Right lung (tissue), 5 donors: Measurements from ENCODE around the gene MBL2. TPM values are rescaled to one million over a fixed set of nuclear protein-coding genes. Genes with fewer than 3 reads are reported as not detected.
A peak's percentile ranks its signal among the peaks of the same experiment; 100 is the strongest.

Source experiments
- DNase-seq, 2 donors: peaks; one replicate each; pipeline ENCODE4 v3.0.0-alpha.2; 2013
- polyA plus RNA-seq, 5 donors: library from polyadenylated mRNA; unstranded; fragments of 120-200 nt; gene quantifications; one replicate each; pipeline versions ENCODE4 v1.2.1 to v1.2.3, GENCODE V29; 2013; ENCODE audit warnings: inconsistent platforms in 1 of 5, low replicate concordance in 1 of 5; ENCODE audit not compliant: insufficient read length in 5 of 5, insufficient read depth in 1 of 5

MBL2 gene
- polyA plus RNA-seq, 5 donors = 0.07 TPM; not detected in 4

DNA sequence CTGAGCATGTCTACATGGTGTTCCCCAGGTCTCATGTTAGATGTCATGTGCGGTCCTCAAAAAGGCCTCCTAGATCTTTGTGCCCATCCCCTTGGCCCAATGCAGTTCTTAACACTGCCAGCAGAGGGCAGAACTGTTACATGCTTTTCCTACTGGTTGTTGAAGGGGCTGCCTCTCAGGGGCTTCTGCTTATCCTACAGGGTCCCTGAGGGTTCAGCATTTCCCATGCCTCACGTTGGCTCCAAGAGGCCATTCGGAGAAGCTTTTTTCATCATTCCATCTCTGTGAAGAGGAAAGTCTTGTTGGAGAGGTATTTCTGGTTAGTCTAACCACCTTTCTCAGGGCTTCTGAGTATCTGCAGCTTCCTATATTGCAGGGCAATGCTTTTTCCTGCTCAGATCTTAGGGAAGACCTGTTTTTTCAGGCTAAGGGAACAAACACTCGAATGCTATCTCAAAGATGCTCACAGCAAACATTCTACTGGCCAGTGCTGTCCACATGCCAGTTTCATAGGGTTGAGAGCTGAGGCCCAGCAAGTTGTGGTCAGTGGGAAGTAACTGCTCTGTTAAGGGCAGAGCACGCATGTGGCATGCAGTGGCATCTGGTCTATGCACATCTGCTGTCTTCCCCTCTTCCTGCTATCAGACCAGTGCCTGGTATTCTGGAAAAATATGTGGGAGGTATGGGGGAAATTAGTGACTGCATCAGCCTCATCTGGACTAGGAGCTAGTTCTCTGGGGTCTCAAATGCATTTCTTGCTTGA, 31.5 kb downstream of the MBL2 start:
- DNase-seq = peak in 1 of 2 donors; percentile 33

DNA sequence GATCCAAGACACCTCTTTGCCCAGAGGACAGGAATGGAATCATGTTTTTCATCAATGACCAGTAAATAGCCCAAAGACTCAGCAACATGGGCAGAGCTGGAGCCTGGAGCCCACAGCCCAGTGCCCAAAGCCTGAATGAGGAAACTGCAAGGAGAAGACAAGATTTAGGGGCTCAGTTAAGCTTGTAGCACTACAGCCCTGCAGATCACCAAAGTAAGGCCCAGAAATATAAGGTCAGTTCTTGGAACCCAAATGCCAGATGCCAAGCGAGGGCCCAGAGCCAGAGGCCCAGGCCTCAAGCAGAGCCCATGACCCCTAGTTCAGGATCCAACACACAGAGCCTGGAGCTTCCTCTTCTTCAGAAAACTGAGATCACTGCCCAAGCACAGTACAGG, 32.4 kb downstream of the MBL2 start:
- DNase-seq = no peak

DNA sequence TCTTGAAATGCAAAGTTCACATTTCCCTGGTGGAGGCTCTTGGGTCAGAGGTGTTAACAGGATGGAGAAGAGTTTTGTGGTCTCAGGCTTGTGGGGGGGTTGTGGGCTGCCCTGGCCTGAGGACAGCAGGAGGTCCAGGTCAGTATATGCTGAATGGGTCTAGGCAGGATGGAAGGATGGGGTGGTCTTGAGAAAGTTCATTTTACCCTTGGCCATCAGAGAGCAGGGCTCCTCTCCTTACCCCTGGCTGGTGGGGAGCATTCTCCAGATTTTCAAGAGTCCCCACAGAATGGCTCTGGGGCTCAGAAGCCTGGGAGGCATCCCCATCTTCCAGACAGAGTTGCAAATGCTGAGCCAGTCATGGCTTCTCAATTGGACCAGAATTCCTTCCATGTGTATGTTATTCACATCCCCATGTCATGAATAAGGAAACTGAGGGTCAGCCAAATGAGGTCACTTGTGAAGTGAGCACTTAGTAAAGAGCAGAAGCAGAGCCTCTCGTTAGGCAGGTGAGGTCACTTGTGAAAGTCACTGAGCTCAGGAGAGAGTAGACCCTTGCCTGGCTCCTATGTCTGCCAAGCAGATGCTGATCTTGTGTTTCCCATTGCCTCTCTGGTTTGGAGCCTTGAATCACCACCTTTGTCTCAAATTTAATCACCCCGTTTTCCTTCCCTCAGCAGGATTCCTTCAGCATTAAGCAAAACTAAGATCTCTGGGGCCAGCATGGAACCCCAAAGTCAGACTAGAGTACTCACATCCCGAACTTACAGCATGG, 33.0 kb downstream of the MBL2 start:
- no peak for DNase-seq

DNA sequence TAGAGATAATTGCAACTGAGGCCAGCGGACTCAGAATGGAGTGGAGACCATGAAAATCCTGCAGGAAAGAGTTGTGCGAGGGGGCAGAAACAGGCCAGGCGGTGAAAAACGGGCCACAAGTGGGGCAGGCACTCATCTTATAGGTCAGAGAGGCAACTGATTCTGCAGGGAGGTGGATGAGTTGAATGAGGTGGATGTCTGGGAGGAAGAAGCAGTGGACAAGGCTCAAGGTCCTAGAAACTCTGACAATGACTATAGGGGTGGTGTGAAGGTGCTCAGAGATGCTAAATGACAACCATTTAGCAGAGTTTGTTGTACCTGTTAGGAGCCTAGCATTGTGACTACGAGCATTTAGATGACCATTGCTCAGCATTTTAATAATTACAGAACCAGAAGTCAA, 33.6 kb downstream of the MBL2 start:
- no peak for DNase-seq

DNA sequence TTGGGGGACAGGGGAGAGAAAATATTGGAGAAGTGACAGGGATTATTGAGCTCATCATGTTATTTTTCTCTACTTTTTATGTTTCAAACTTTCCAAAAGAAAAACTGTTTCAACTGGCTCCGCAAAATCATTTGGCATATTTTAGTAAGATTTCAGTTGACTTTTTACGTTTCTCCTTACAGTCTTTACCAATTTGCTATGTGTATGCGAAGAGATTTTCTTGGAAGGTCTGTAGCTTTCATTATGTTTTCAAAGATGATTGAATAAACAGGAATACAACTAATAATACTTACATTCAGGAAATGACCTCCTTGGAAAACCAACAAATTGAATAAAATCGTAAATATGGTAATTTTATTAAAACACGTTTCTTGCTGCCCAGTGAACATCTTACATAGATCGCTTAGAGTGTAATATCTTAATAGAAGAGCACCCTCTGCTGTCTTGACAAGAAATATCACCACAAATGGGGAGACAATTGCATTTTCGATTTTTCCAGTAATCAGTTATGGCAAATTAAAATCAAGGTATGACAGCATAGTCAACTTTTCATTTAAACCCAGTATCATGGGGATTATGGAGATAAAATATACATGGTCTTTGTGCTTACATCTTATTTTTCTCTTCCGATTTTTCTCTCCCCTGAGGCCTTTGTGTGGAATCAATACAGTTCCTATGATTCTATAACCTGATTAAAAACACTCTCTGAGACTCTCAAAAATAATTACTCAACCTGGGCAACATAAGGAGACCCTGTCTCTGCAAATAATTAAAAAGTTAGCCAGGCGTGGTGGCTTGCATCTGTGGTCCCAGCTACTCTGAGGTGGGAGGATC, 43.1 kb downstream of the MBL2 start:
- DNase-seq = peak; percentile 20 to 29

DNA sequence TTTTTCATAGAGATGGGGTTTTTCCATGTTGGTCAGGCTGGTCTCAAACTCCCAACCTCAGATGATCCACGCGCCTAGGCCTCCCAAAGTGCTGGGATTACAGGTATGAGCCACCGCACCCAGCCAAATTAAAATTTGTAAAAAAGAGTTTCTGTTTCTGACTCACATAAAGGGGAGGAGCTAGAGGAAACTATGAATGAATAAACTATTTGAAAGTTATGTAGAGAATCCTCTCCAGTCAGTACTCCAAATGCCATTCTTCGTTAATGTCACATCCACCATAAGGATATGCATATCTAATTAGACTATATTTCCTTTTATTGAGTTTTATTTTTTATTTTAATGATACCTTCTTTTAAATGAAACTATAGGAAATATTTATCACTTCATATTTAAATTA, 52.6 kb downstream of the MBL2 start:
- DNase-seq = no peak
